BE2C (cell line): Measurements from ENCODE around the gene FAM13C.

Experiments used
- DNase-seq: peaks from one replicate; pipeline ENCODE4 v3.0.0-alpha.2; 2020
- H3K27me3 ChIP-seq: fragments of 250-450 bp; sonication (Bioruptor Pico); 2 replicates; pipeline ENCODE4 v1.5.1; 2020; ENCODE audit warnings: mild to moderate bottlenecking
- H3K36me3 ChIP-seq: fragments of 250-450 bp; sonication (Bioruptor Pico); 2 replicates; pipeline ENCODE4 v1.5.1; 2020; ENCODE audit warnings: mild to moderate bottlenecking
- H3K4me1 ChIP-seq: fragments of 250-450 bp; sonication (Bioruptor Pico); 2 replicates; pipeline ENCODE4 v1.5.1; 2020
- H3K4me3 ChIP-seq: 2 replicates; pipeline ENCODE4 v1.5.1; 2011; ENCODE audit warnings: low read depth, low read length
- H3K9me3 ChIP-seq: fragments of 250-450 bp; sonication (Bioruptor Pico); 2 replicates; pipeline ENCODE4 v1.5.1; 2020
- CTCF ChIP-seq: IDR thresholded peaks from 2 replicates; pipeline ENCODE4 v1.5.1; 2012; ENCODE audit warnings: mild to moderate bottlenecking, low read depth, low read length

The FAM13C gene

GRCh38 chr10:59212301-59212798, 150.0 kb downstream of the FAM13C start:
- TF ChIP-seq CTCF, result no peak
- no peaks in the 10 kb centered on the region for H3K4me1 ChIP-seq
- no peaks in the 10 kb centered on the region for H3K27me3 ChIP-seq
- no peaks in the 10 kb centered on the region for H3K9me3 ChIP-seq
- no peak for DNase-seq
- peaks cover 46% of the 10 kb centered on the region for H3K36me3 ChIP-seq
- no peak overlapping the region for H3K4me3 ChIP-seq

GRCh38 chr10:59206204-59206720, 156.1 kb downstream of the FAM13C start:
- H3K36me3 ChIP-seq, result peaks cover 57% of the 10 kb centered on the region
- TF ChIP-seq CTCF, result no peak
- H3K4me1 ChIP-seq, result no peaks in the 10 kb centered on the region
- H3K4me3 ChIP-seq, result no peak overlapping the region
- H3K9me3 ChIP-seq, result no peaks in the 10 kb centered on the region
- DNase-seq, result no peak
- no peaks in the 10 kb centered on the region for H3K27me3 ChIP-seq
